HepG2 (cell line): ENCODE measurements around the gene IRAK2. TPM values are rescaled to one million over a fixed set of nuclear protein-coding genes. Genes with fewer than 3 reads are reported as not detected.
A peak's percentile ranks its signal among the peaks of the same experiment; 100 is the strongest.

Experiments
- ATAC-seq: fragments of 200-7000 bp; cut with Tn5 transposase; 3 replicates; pipeline ENCODE4 v1.9.1; 2020; ENCODE audit warnings: mild to moderate bottlenecking, moderate library complexity
- BruUV-seq: library from RNA; stranded (reverse); fragments of 400-500 nt; replicated peaks from 2 replicates; lab custom pipeline; 2021; lab: Mats Ljungman, UMichigan
- CTCF ChIA-PET: fragments of 300-600 bp; formaldehyde crosslinking; extraction: SDS; loops from one replicate; lab custom pipeline; 2021; ENCODE audit warnings: low total read pairs, inconsistent platforms, low intra/inter-chr PET ratio; lab: Yijun Ruan, JAX
- POLR2A ChIA-PET: fragments of 350-600 bp; sonication (Branson Sonifier 250); formaldehyde crosslinking; loops from one replicate; lab custom pipeline; 2020; ENCODE audit warnings: antibody characterized with exemption, inconsistent platforms; lab: Yijun Ruan, JAX
- DNase-seq: peaks from one replicate; pipeline ENCODE4 v3.0.0-alpha.2; 2015; ENCODE audit warnings: low spot score
- FAIRE-seq: peaks from 3 replicates; lab custom pipeline; 2011; peaks lifted over from hg19 to GRCh38; lab: Jason Lieb, UNC
- H2AFZ ChIP-seq: one replicate; pipeline ENCODE4 v1.6.1; 2011; ENCODE audit warnings: low read length, inconsistent platforms
- H3K27ac ChIP-seq: fragments of 300-600 bp; 3 replicates; pipeline ENCODE4 v1.8.0; 2011; ENCODE audit warnings: mixed run types, mild to moderate bottlenecking, mixed read lengths, low read length, inconsistent platforms; ENCODE audit not compliant: insufficient read depth; ENCODE audit errors: extremely low read length
- H3K27me3 ChIP-seq, 2 experiments: fragments of 200-600 bp in 1 of 2; 2 replicates in 1 of 2; 3 replicates in 1 of 2; pipeline versions ENCODE4 v1.6.0 to v1.8.0; 2011; ENCODE audit warnings: low read length in 2 of 2, mild to moderate bottlenecking in 2 of 2, moderate library complexity in 2 of 2, inconsistent platforms in 1 of 2; ENCODE audit not compliant: insufficient read depth in 2 of 2, control insufficient read depth in 1 of 2
- H3K36me3 ChIP-seq, 2 experiments: fragments of 200-600 bp in 1 of 2; replicated peaks in 1 of 2; 2 replicates in 1 of 2; 3 replicates in 1 of 2; pipeline versions ENCODE4 v1.5.1 to v1.8.0; 2011; ENCODE audit warnings: low read length in 2 of 2, inconsistent platforms in 1 of 2; ENCODE audit not compliant: insufficient read depth in 2 of 2, control insufficient read depth in 1 of 2
- H3K4me1 ChIP-seq: 2 replicates; pipeline ENCODE4 v1.5.1; 2012; ENCODE audit warnings: low read length, inconsistent platforms; ENCODE audit not compliant: insufficient read depth
- H3K4me2 ChIP-seq: 2 replicates; pipeline ENCODE4 v1.6.0; 2011; ENCODE audit warnings: low read depth, low read length, inconsistent platforms
- H3K4me3 ChIP-seq, 3 experiments: fragments of 200-600 bp in 1 of 3; sonication (generic), shearing (Covaris generic) in 1 of 3; replicated peaks in 1 of 3; 2 replicates each; pipeline ENCODE4 v1.5.1; 2011 to 2016; ENCODE audit warnings: low read length in 3 of 3, inconsistent platforms in 2 of 3, low read depth in 2 of 3, mild to moderate bottlenecking in 2 of 3, control low read depth in 1 of 3, mixed read lengths in 1 of 3; ENCODE audit not compliant: insufficient read depth in 1 of 3
- H3K79me2 ChIP-seq: one replicate; pipeline ENCODE4 v1.6.1; 2011; ENCODE audit warnings: low read length, inconsistent platforms; ENCODE audit not compliant: insufficient read depth
- H3K9ac ChIP-seq: 2 replicates; pipeline ENCODE4 v1.6.0; 2011; ENCODE audit warnings: mild to moderate bottlenecking, low read depth, low read length, inconsistent platforms; ENCODE audit not compliant: insufficient read depth
- H3K9me3 ChIP-seq: 2 replicates; pipeline ENCODE4 v1.5.1; 2012; ENCODE audit warnings: mild to moderate bottlenecking, low read length
- H4K20me1 ChIP-seq: 2 replicates; pipeline ENCODE4 v1.6.0; 2011; ENCODE audit warnings: inconsistent platforms, mild to moderate bottlenecking, low read length, moderate library complexity; ENCODE audit not compliant: insufficient read depth
- BRF2 ChIP-seq: sonication (generic); formaldehyde crosslinking; IDR thresholded peaks from 2 replicates; pipeline ENCODE4 v1.8.1; 2022; ENCODE audit warnings: mild to moderate bottlenecking, missing genetic modification reagents
- CHD4 ChIP-seq: fragments of 200-600 bp; sonication (generic); IDR thresholded peaks from 2 replicates; pipeline ENCODE4 v1.7.0; 2017; ENCODE audit warnings: mild to moderate bottlenecking, low read length, borderline replicate concordance
- ELF3 ChIP-seq: IDR thresholded peaks from 2 replicates; pipeline ENCODE4 v1.6.1; 2016; ENCODE audit warnings: missing genetic modification reagents, missing compliant biosample characterization
- KDM5B ChIP-seq: sonication (generic); formaldehyde crosslinking; IDR thresholded peaks from 2 replicates; pipeline ENCODE4 v1.4.0; 2020; ENCODE audit warnings: missing genetic modification reagents, mild to moderate bottlenecking, borderline replicate concordance
- MYC ChIP-seq: sonication (generic); formaldehyde crosslinking; IDR thresholded peaks from 2 replicates; pipeline ENCODE4 v1.9.0; 2021; ENCODE audit warnings: missing genetic modification reagents, borderline replicate concordance
- PAF1 ChIP-seq: IDR thresholded peaks from 2 replicates; pipeline ENCODE4 v1.6.1; 2016; ENCODE audit warnings: missing genetic modification reagents, missing compliant biosample characterization
- PAXIP1 ChIP-seq: sonication (generic); formaldehyde crosslinking; conservative IDR thresholded peaks from 2 replicates; pipeline ENCODE4 v1.4.0; 2020; ENCODE audit warnings: mild to moderate bottlenecking, missing genetic modification reagents, moderate library complexity
- YEATS2 ChIP-seq: sonication (generic); formaldehyde crosslinking; IDR thresholded peaks from 2 replicates; pipeline ENCODE4 v1.4.0; 2020; ENCODE audit warnings: missing genetic modification reagents, borderline replicate concordance
- ZBTB14 ChIP-seq: sonication (generic); formaldehyde crosslinking; IDR thresholded peaks from 2 replicates; pipeline ENCODE4 v1.4.0; 2020; ENCODE audit warnings: missing genetic modification reagents
- ZNF549 ChIP-seq: sonication (generic); formaldehyde crosslinking; IDR thresholded peaks from 2 replicates; pipeline ENCODE4 v1.5.0; 2020; ENCODE audit warnings: missing genetic modification reagents
- ZNF580 ChIP-seq: IDR thresholded peaks from 2 replicates; pipeline ENCODE4 v1.6.1; 2016; ENCODE audit warnings: low read depth, borderline replicate concordance
- ZNF652 ChIP-seq: IDR thresholded peaks from 2 replicates; pipeline ENCODE4 v1.6.1; 2016; ENCODE audit warnings: low read depth, borderline replicate concordance
- ZNF704 ChIP-seq: sonication (generic); formaldehyde crosslinking; IDR thresholded peaks from 2 replicates; pipeline ENCODE4 v1.8.1; 2023; ENCODE audit warnings: mild to moderate bottlenecking, inconsistent platforms, moderate library complexity, missing genetic modification reagents, borderline replicate concordance
- WGBS: methylation state at CpG from one replicate; pipeline ENCODE4 v1.1.6; 2017; ENCODE audit warnings: low lambda C conversion rate; 5-methylcytosine and 5-hydroxymethylcytosine counted together
- in situ Hi-C: cut with HindIII; loops from 2 replicates; pipeline ENCODE4 v1.10.0; 2017; ENCODE audit warnings: low pct_unique_long_range_greater_than_20kb; ENCODE audit not compliant: extremely low pct_ligation_motif_present
- intact Hi-C: fragments of 100-400 bp; cut with micrococcal nuclease; formaldehyde crosslinking; loops from one replicate; pipeline ENCODE4 v1.10.0; 2022; ENCODE audit not compliant: unreplicated experiment
- polyA plus RNA-seq, 8 experiments: library from polyadenylated mRNA; depleted of rRNA in 3 of 8; stranded (reverse) in 7 of 8; unstranded in 1 of 8; fragments of >200 nt; fragmentation: Illumina TruSeq in 4 of 8; extraction: Trizol in 4 of 8; gene quantifications; 2 replicates each; pipeline versions ENCODE4 v1.2.1 to v1.2.3, GENCODE V29; 2011 to 2016; ENCODE audit warnings: low read depth in 4 of 8, missing spikeins in 1 of 8, mixed read lengths in 1 of 8; ENCODE audit not compliant: insufficient read depth in 1 of 8
- total RNA-seq, 5 experiments: library from RNA; depleted of rRNA; stranded (reverse); fragments of >200 nt; fragmentation: Illumina TruSeq; extraction: Trizol; gene quantifications; 2 replicates each; pipeline ENCODE4 v1.2.3, GENCODE V29; 2016; ENCODE audit warnings: low read depth in 1 of 5

Gene IRAK2
- total and polyA plus RNA-seq, 2 of the 13 experiments (the other 11 are each of a cell fraction or from before 2014, with no cell fraction given): 13.1 to 23.3 TPM

GRCh38 chr3:10173095-10173925, 8.6 kb downstream of the IRAK2 start (continued):
- no peak for TF ChIP-seq BRF2 (CRISPR knock-in tag)

- Histone ChIP-seq H3K36me3 (peaks cover 9 to 29% of the 10 kb centered on the region in 2 experiments), H3K4me1 (peaks cover 36% of the 10 kb centered on the region), H3K4me3 (no peak overlapping the region), H3K79me2 (peaks cover 22% of the 10 kb centered on the region), H3K9me3 (no peaks in the 10 kb centered on the region), H3K27me3 (no peaks in the 10 kb centered on the region), H3K27ac (peak overlapping the region; percentile 56), H3K9ac (peak overlapping the region; percentile 4; the same call in 1 of the 2 replicates), H2AFZ (no peak overlapping the region), H3K4me2 (peak overlapping the region; percentile 70), H4K20me1 (no peaks in the 10 kb centered on the region)
- intact Hi-C loops: no loop called here
- no TSS peak for BruUV-seq
- CTCF ChIA-PET: no interaction called here
- DNase-seq (peak; percentile 55), ATAC-seq (peak; percentile 81), FAIRE-seq (peak; percentile 68)
- in situ Hi-C loops: no loop called here
- WGBS: 26% methylated on average over 6 of the region's 6 CpGs
- POLR2A ChIA-PET: interaction anchor here (1.1 to 2.0 kb wide), 2 partner anchors 18 to 50 kb away, joined by 5 to 10 read pairs; no protein-coding TSS in a partner anchor
- TF ChIP-seq ZNF652 (CRISPR knock-in tag) (no peak), YEATS2 (CRISPR knock-in tag) (no peak), ZNF580 (CRISPR knock-in tag) (0 out of 2 replicates have a peak, but pooled peaks have one; percentile 39), ZNF549 (CRISPR knock-in tag) (no peak), CHD4 (no peak), ZNF704 (CRISPR knock-in tag) (no peak), ZBTB14 (CRISPR knock-in tag) (no peak), PAXIP1 (CRISPR knock-in tag) (peak; percentile 72), PAF1 (CRISPR knock-in tag) (no peak), ELF3 (no peak), MYC (0 out of 2 replicates have a peak, but pooled peaks have one; percentile 10), KDM5B (CRISPR knock-in tag) (no peak)
Observed at GRCh38 chr3:10173926-10174435, 9.3 kb downstream of the IRAK2 start.
